PC-3 (cell line): ENCODE results near the gene LRPAP1.
"Not testable (repeated sequence)": the region's sequence is repeated elsewhere in the genome, so short reads cannot be mapped to it uniquely, and the experiment has no call there.

ENCODE experiments used
- CTCF ChIP-seq: fragments of 300-600 bp; sonication (generic); conservative IDR thresholded peaks from 2 replicates; pipeline ENCODE4 v1.5.1; 2017; ENCODE audit warnings: antibody characterized with exemption, low read depth, mild to moderate bottlenecking, low read length
- EZH2 ChIP-seq: fragments of 300-600 bp; sonication (generic); IDR thresholded peaks from one replicate; pipeline ENCODE4 v1.6.1; 2017; ENCODE audit warnings: antibody characterized with exemption, mild to moderate bottlenecking, low read length; ENCODE audit not compliant: unreplicated experiment

GRCh38 chr4:3576533-3577207, 44.4 kb upstream of the LRPAP1 start:
- not testable (repeated sequence) for TF ChIP-seq CTCF, EZH2
